ENCODE results near the gene TMEM14A.

GRCh38 chr6:52706001-52706400 lies 35.1 kb downstream of the TMEM14A start:
- TF ChIP-seq CTCF (IDR thresholded peaks at IDR 0.05; ENCODE audit: poor library complexity, severe bottlenecking) (no peak), POLR2AphosphoS5 (IDR thresholded peaks at IDR 0.05) (no peak), EP300 (conservative IDR thresholded peaks at IDR 0.05; ENCODE audit: poor library complexity, severe bottlenecking) (no peak), SMC3 (conservative IDR thresholded peaks at IDR 0.05; ENCODE audit: poor library complexity) (no peak), EZH2 (IDR thresholded peaks at IDR 0.05; ENCODE audit: borderline replicate concordance, insufficient read depth, low read length, poor library complexity, severe bottlenecking) (no peak), REST (IDR thresholded peaks at IDR 0.05; ENCODE audit: borderline replicate concordance) (no peak)

All from neural cell (in vitro differentiated cells).